ENCODE measurements around the gene ITGB1.

DNA sequence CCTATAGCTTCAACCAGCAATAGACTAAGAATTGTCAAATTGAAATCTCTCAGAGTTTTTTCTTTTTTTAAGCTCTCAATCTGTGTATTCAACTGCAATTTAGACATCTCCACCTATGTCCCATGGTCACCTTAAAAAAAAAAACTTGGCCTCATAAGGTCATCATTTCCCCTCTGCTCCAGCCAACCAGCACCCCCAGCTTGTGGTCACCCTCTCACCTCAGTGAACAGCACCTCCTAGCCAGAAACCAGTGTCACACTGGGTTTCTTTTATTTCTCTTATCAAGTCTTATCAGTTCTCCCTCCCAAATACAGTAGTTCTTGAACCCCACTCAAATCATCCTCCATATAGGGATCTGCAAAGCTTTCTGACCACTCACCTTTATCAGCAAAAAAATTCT lies 4.0 kb downstream of the ITGB1 start:
- no peak for TF ChIP-seq CTCF (IDR thresholded peaks at IDR 0.05)
- no peak for TF ChIP-seq POLR2AphosphoS5 (IDR thresholded peaks at IDR 0.05)

All from gastroesophageal sphincter (tissue), 3 donors.